Esophagus muscularis mucosa (tissue), 4 donors: ENCODE data around the gene DISP3. TPM values are rescaled to one million over a fixed set of nuclear protein-coding genes. Genes with fewer than 3 reads are reported as not detected.

Experiments
- DNase-seq: peaks from one replicate; pipeline ENCODE4 v3.0.0-alpha.2; 2017; ENCODE audit errors: extremely low spot score
- H3K27ac ChIP-seq, 4 donors: fragments of 200-600 bp; sonication (generic); replicated peaks in 1 of 4; 1 replicate in 3 of 4; 2 replicates in 1 of 4; pipeline ENCODE4 v1.5.1; 2016 to 2019; ENCODE audit warnings: mild to moderate bottlenecking in 1 of 4
- H3K27me3 ChIP-seq, 4 donors: fragments of 200-600 bp; sonication (generic); one replicate each; pipeline versions ENCODE4 v1.5.1 to v1.6.0; 2016 to 2019
- H3K36me3 ChIP-seq, 4 donors: fragments of 200-600 bp; sonication (generic); one replicate each; pipeline ENCODE4 v1.5.1; 2016 to 2019
- H3K4me1 ChIP-seq, 4 donors: fragments of 200-600 bp; sonication (generic); one replicate each; pipeline ENCODE4 v1.5.1; 2016 to 2019
- H3K4me3 ChIP-seq, 4 donors: fragments of 200-600 bp; sonication (generic); 1 replicate in 2 of 4; 2 replicates in 2 of 4; pipeline ENCODE4 v1.5.1; 2016 to 2019; ENCODE audit warnings: mild to moderate bottlenecking in 4 of 4, moderate library complexity in 1 of 4
- H3K9me3 ChIP-seq, 4 donors: fragments of 200-600 bp; sonication (generic); 1 replicate in 3 of 4; 2 replicates in 1 of 4; pipeline ENCODE4 v1.5.1; 2016 to 2019
- CTCF ChIP-seq, 3 experiments: fragments of 200-600 bp in 2 of 3; fragments of 450-650 bp in 1 of 3; sonication (generic) in 2 of 3; IDR thresholded peaks; one replicate each; pipeline ENCODE4 v1.5.1; 2017 to 2019; ENCODE audit warnings: antibody characterized with exemption in 3 of 3, mild to moderate bottlenecking in 2 of 3, moderate library complexity in 1 of 3
- EP300 ChIP-seq: sonication (generic); formaldehyde crosslinking; IDR thresholded peaks from one replicate; pipeline ENCODE4 v1.6.1; 2017; ENCODE audit warnings: antibody characterized with exemption
- POLR2A ChIP-seq: fragments of 450-650 bp; IDR thresholded peaks from one replicate; pipeline ENCODE4 v1.6.1; 2017; ENCODE audit warnings: antibody characterized with exemption, moderate library complexity, mild to moderate bottlenecking, low read depth
- POLR2AphosphoS5 ChIP-seq, 2 donors: sonication (generic); formaldehyde crosslinking; IDR thresholded peaks; one replicate each; pipeline ENCODE4 v1.6.1; 2017; ENCODE audit warnings: antibody characterized with exemption in 2 of 2
- WGBS: methylation state at CpG from one replicate; pipeline ENCODE4 v1.1.5; 2018; 5-methylcytosine and 5-hydroxymethylcytosine counted together
- intact Hi-C: fragments of 100-400 bp; cut with DNase I; formaldehyde crosslinking; loops from one replicate; pipeline ENCODE4 v1.15.1; 2023
- total RNA-seq, 4 donors: library from RNA; depleted of rRNA; stranded (reverse); fragments of >200 nt; gene quantifications; one replicate each; pipeline versions ENCODE4 v1.1.0 to v1.2.1, GENCODE V29; 2016

Gene DISP3
- total RNA-seq, 4 donors from 2014 or later: not detected

- no peaks in the 10 kb centered on the region for H3K9me3 ChIP-seq
- TF ChIP-seq POLR2A (no peak), CTCF (IDR thresholded peaks at IDR 0.05) (no peak)
- no peaks in the 10 kb centered on the region for H3K36me3 ChIP-seq
- DNase-seq: no peak
- H3K4me3 ChIP-seq: no peak overlapping the region
- intact Hi-C loops: no loop called here
- no peak overlapping the region for H3K27ac ChIP-seq
- H3K4me1 ChIP-seq: no peaks in the 10 kb centered on the region
- H3K27me3 ChIP-seq: peaks cover 0 to 28% (median 0%) of the 10 kb centered on the region in 4 donors
- 80% methylated on average over 10 of the region's 10 CpGs for WGBS
Measured at GRCh38 chr1:11523261-11523660, 44.3 kb downstream of the DISP3 start.

DNA sequence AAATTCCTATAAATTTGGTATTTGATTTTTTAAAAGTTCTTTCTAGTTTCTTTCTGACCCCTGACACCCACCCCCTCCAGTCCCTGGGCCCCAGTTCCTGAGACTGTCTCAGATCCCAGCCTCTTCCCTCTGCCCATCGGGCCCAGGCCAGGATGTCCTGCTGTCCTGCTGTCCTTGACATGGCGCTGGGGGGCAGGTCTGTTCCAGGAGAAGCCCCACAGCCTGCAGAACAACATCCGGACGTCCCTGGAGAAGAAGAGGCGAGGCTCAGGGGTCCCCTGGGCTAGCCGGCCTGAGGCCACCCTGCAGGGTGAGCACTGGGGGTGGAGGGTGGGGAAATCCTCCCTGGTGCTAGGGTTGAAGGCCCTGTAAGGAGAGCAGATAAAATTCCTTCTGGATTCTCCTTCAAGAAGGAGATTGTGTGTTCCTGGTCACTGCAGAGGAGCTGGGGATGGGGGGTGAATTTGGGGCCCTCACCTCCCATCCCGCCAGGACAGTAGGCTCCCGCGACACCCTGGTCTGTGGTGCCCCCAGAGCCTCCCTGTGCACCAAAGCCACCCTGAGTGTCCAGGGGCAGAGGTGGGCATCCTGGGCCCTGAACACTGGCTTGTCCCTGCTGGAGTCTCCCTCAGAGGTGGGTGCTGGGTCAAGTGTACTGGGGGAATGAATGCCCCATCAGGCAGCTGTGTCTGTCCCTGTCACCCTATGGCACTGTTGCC is 45.0 kb downstream of the DISP3 start:
- H3K36me3 ChIP-seq: no peaks in the 10 kb centered on the region
- WGBS: 78% methylated on average over 9 of the region's 9 CpGs
- TF ChIP-seq CTCF (IDR thresholded peaks at IDR 0.05) (no peak), POLR2AphosphoS5 (IDR thresholded peaks at IDR 0.05) (no peak), EP300 (no peak), POLR2A (no peak)
- no peak for DNase-seq
- intact Hi-C loops: no loop called here
- no peaks in the 10 kb centered on the region for H3K4me1 ChIP-seq
- H3K4me3 ChIP-seq: no peak overlapping the region
- no peaks in the 10 kb centered on the region for H3K9me3 ChIP-seq
- no peak overlapping the region for H3K27ac ChIP-seq
- H3K27me3 ChIP-seq: peaks cover 0 to 26% (median 0%) of the 10 kb centered on the region in 4 donors

GRCh38 chr1:11524465-11525150 is 45.7 kb downstream of the DISP3 start:
- DNase-seq: no peak
- Histone ChIP-seq H3K36me3 (no peaks in the 10 kb centered on the region), H3K4me1 (no peaks in the 10 kb centered on the region), H3K9me3 (no peaks in the 10 kb centered on the region), H3K27ac (no peak overlapping the region), H3K27me3 (peaks cover 0 to 26% (median 0%) of the 10 kb centered on the region in 4 donors), H3K4me3 (no peak overlapping the region)
- TF ChIP-seq POLR2A (no peak), CTCF (IDR thresholded peaks at IDR 0.05) (no peak), POLR2AphosphoS5 (IDR thresholded peaks at IDR 0.05) (no peak), EP300 (no peak)
- intact Hi-C loops: no loop called here
- 75% methylated on average over 6 of the region's 6 CpGs for WGBS

GRCh38 chr1:11525151-11525505 is 46.2 kb downstream of the DISP3 start:
- Histone ChIP-seq H3K36me3 (no peaks in the 10 kb centered on the region), H3K4me1 (no peaks in the 10 kb centered on the region), H3K27ac (no peak overlapping the region), H3K4me3 (no peak overlapping the region), H3K9me3 (no peaks in the 10 kb centered on the region), H3K27me3 (peaks cover 0 to 29% (median 0%) of the 10 kb centered on the region in 4 donors)
- intact Hi-C loops: no loop called here
- TF ChIP-seq EP300: no peak
- no peak for TF ChIP-seq CTCF (IDR thresholded peaks at IDR 0.05)
- no peak for TF ChIP-seq POLR2A
- TF ChIP-seq POLR2AphosphoS5 (IDR thresholded peaks at IDR 0.05): no peak
- 91% methylated on average over 8 of the region's 8 CpGs for WGBS
- DNase-seq: no peak
